HG03432 (cell line): Measurements from ENCODE around the gene ZCCHC14.
"Not testable (repeated sequence)": the region's sequence is repeated elsewhere in the genome, so short reads cannot be mapped to it uniquely, and the experiment has no call there.

Experiments used
- ATAC-seq: cut with Tn5 transposase; IDR thresholded peaks from one replicate; pipeline ENCODE4 v1.9.1; 2021; ENCODE audit warnings: mild to moderate bottlenecking, moderate library complexity; ENCODE audit not compliant: unreplicated experiment

ZCCHC14 gene

DNA sequence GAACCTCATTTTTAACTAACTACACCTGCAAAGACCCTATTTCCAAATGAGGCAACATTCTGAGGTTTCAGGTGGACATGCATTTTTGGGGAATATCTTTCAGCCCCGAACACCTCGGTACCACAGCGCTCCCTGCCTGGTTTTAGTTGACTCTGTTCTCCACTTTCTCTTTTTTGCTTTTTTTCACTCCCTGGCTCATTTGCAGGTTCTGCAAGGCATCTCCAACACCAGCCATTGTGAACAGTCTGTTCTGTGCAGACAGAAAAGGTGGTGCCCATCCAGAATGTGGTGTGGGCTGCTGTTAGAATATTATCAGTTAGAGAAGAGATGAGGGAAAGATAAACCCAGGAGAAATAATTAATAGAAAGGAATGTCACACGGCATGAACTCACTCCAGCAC, 32.5 kb upstream of the ZCCHC14 start:
- ATAC-seq: no peak

DNA sequence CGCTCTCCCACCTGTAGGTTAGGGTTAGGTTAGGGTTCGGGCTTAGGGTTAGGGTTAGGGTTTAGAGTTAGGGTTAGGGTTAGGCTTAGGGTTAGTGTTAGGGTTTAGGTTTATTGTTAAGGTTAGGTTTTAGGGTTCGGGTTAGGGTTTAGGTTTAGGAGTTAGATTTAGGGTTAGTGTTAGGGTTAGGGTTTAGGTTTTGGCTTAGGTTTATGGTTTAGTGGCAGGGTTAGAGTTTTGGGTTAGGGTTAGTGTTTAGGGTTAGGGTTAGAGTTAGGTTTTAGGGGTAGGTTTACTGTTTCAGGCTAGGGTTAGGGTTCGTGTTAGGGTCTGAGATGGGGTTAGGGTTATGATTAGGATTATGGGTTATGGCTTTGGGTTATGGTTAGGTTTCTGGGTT, 31.6 kb upstream of the ZCCHC14 start:
- ATAC-seq: no peak

GRCh38 chr16:87523605-87524004, 30.8 kb upstream of the ZCCHC14 start:
- ATAC-seq: not testable (repeated sequence)

GRCh38 chr16:87521764-87522163, 28.9 kb upstream of the ZCCHC14 start:
- ATAC-seq: not testable (repeated sequence)

DNA sequence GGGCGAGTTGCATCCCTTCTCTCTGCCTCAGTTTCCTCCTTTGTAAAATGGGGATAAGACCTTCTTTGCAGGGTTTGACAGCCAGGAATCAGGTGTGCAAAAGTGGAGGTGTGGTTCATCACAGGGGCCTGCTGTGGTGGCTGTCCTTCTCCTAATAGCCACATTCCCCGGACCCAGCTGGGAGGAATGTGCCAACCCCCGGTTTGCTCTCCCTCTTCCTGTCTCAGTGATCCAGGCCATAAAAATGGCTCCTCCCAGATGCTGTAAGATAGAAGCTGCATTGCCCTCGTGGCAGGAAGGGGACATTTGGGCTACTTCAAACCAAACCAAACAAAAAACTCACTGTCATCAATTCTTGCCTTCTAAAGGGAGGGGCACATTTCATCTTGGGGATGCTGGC, 26.3 kb upstream of the ZCCHC14 start:
- ATAC-seq: not testable (repeated sequence)

DNA sequence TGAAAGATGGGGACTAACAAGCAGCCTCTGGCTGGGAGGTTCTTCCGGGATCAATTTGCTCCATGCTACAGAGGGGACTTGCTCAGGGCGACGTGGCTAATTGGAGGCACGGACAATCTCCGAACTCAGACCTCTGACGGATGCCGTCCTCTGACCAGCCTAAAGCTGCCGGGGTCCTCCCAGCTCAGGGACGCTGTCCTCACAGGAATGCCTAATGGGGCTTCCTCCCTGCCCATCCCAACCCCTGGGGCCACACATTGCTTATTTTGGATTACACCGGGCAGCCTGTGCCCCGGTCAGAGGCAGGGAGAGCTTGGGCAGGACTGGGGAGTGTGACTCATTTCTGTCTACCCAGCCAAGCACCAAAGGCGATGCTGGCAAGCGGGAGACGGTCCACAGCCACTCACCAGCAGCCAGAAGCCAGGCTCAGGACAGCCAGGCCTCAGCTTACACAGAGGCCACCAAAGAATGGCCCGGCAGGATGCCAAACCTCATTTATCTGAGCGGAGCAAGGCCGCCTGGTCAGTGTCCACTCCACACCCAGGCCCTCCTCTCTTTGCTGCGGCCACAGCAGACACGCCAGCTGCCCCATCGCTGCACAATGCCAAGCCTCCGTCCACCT, 25.7 kb upstream of the ZCCHC14 start:
- not testable (repeated sequence) for ATAC-seq

GRCh38 chr16:87517610-87518429, 25.0 kb upstream of the ZCCHC14 start:
- not testable (repeated sequence) for ATAC-seq

- ATAC-seq: no peak
Observed at GRCh38 chr16:87516361-87516760, 23.5 kb upstream of the ZCCHC14 start.

GRCh38 chr16:87515475-87516330, 22.9 kb upstream of the ZCCHC14 start:
- no peak for ATAC-seq

GRCh38 chr16:87509778-87510177, 17.0 kb upstream of the ZCCHC14 start:
- not testable (repeated sequence) for ATAC-seq

DNA sequence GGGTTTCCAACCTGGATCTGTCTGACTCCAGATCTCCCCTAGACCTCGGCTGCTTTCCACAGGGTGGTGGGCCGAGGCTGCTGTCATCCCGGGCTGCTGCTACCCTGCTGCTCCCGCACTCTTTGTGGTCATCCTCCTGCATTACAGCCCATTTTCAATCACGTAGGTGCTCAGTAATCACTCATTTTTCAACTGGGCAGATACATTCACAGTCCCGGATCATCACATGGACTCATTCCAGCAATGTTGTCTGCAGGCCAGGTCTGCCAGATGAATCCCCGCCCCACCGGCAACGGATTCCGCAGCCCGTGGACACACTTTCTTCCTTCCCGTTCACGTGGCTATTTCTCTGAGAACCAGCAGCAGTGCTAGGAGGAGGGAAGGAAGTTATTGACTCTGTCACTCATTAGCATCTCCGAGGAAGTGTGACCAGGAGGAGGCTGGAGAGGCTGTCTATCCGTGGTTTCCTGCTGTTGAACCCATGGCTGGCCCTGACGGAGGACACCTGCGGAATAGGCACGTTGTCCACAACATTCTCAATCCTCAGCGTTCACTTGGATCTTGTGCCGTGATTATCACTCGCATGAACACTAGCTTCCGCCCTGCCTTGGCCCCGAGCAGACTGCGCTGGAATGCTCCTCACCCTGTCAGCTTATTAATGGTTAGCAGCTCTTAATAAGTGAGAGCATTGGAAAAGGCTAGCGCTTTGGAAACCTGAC, 14.7 kb upstream of the ZCCHC14 start:
- no peak for ATAC-seq

DNA sequence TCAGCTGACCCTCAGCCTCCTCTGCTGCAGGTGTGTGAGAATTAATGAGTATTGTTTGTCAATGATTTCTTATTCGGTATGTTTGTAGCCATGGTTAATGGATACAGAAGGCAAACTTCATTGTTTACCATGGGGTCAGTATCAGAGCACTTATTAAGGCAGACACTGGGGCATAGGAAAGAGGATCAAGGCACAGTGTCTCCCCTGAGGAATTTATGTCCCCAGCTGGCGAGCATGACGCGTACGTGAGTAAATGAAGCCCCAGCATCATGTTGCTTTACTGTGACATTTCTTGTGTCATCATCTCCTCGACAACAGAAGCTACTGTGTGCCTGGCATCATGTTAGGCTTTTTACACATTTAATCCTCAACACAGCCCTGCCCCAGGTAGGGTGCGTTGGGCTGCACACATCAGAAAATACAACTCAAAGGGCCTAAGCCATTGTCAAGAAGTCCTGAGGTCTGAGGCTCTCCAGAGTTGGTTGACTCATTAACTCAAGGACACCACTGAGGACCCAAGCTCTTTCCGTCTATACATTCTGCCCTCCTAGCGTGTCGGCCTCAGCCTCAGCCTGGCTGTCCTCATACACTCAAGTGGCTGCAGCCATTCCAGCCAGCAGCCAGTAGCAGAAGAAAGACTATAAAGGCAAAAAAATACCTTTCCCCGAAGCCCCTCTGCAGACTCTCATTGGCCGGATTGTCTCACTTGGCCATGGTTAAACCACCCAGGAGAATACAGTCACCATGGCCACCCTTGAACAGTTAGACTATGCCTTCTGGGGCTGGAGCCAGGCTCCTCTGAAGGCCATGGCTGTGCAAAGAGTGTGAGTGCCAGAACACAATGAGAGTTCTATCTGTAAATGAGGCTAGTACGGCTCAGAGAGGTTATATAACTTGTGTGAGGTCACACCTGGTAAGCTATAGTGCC, 13.9 kb upstream of the ZCCHC14 start:
- ATAC-seq: no peak

- ATAC-seq: no peak
Observed at GRCh38 chr16:87505834-87506233, 13.0 kb upstream of the ZCCHC14 start.

DNA sequence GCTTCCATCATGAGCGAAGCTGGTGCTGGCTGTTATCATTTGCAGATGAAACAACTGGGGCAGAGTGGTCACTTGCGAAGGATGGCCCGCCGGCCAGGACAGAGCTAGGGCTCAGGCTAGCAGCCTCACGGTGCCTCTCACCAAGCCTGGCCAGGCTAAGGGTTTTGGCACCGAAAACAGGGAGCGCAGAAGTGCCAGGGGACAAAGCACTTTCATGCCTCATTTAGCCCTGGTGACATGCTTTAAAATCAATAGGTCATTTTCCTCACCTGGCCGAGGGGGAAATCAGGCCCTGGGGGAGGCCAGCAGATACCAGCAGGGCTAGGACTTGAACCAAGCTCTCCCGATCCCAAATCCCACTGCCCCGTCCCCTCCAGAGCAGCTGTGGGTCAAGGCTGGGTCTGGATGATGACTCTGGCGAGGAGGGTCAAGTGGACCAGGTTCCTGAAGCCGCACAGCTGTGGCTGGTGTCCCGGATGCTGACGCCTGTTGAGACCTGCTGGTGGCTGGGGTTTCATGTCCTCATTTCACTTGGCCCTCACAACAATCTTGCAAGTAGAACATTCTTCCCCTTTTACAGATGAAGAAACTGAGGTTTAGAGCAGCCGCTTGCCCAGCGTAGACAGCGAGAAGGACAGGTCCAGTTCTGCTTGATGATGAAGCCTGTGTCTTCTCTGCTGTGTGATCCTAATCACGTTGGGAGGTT, 10.6 kb upstream of the ZCCHC14 start:
- ATAC-seq: not testable (repeated sequence)

GRCh38 chr16:87502308-87502969, 9.6 kb upstream of the ZCCHC14 start:
- no peak for ATAC-seq

- no peak for ATAC-seq
Observed at GRCh38 chr16:87501117-87501516, 8.3 kb upstream of the ZCCHC14 start.

DNA sequence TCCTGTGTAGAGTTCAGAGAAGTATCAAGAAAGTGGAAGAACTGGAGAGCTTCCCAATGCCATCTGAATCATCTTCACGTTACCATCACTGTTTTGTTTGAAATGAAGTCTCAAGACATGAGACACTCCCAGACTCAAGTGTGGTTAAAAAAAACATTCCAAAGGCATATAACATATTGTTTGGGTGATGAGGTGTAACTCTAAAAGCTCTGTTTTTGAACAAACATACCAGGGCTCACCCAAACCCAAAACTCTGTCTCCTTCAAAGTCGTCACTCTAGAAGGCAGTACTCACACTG, 6.3 kb upstream of the ZCCHC14 start:
- no peak for ATAC-seq

DNA sequence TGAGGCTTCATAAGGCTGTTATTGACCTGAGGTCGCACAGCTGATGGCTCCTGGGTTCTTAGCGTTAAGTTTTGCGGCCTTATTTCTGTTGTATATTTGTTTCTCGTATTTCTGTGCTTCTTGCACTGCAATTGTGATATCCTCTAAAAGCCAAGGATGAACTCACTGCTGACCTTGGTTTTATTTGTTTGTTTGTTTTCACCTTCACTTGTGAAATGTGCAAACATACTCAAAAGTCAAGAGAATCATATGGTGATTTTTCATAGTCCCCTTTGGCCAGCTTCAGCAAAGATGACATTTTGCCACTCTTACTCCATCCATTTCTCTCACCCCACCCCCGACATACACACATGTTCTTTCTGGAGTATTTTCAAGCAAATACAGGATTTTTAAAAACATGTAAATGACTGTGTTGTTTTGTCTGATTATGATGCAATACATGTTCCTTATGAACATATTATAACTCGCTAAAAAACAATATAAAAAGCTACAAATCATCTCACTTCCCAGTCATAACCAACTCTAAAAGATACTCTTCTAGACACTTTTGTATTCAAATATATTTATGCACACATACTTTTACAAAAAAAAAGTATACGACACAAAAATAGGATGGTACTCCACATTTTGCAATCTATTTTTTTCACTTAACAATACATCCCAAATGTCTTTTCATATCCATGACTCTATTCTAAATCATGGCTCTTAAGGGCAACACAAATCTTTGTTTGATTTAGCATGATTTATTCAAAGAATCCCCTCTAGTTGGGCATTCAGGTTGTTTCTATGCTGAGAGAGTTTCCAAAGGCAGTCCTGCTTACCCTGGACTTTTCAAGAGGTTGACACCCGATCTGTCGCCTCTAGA, 5.7 kb upstream of the ZCCHC14 start:
- no peak for ATAC-seq
